ENCODE data around the gene DIP2C.
"Not testable (repeated sequence)": the region's sequence is repeated elsewhere in the genome, so short reads cannot be mapped to it uniquely, and the experiment has no call there.

The DIP2C gene

GRCh38 chr10:482051-482501, 207.4 kb downstream of the DIP2C start:
- H3K36me3 ChIP-seq (replicated peaks) = no peaks in the 10 kb centered on the region
- H3K4me3 ChIP-seq (ENCODE audit: low read depth, low read length) = no peak overlapping the region
- no peak for DNase-seq

GRCh38 chr10:481628-482027, 207.8 kb downstream of the DIP2C start:
- in situ Hi-C loops (cut with HindIII; ENCODE audit: low pct_ligation_motif_present, low sequenced_read_pairs) = no loop called here
- no peak overlapping the region for H3K4me3 ChIP-seq (ENCODE audit: low read depth, low read length)
- H3K27ac ChIP-seq = no peak overlapping the region

More at GRCh38 chr10:482051-482501, 207.4 kb downstream of the DIP2C start:
- Histone ChIP-seq H3K27ac (no peak overlapping the region), H3K27me3 (replicated peaks) (no peaks in the 10 kb centered on the region)
- in situ Hi-C loops (cut with HindIII; ENCODE audit: low pct_ligation_motif_present, low sequenced_read_pairs) = no loop called here
- TF ChIP-seq CTCF (IDR thresholded peaks at IDR 0.05; ENCODE audit: low read depth, low read length, missing control alignments) = no peak

GRCh38 chr10:480928-481552, 208.4 kb downstream of the DIP2C start:
- in situ Hi-C loops (cut with HindIII; ENCODE audit: low pct_ligation_motif_present, low sequenced_read_pairs) = no loop called here
- Histone ChIP-seq H3K4me3 (ENCODE audit: low read depth, low read length) (no peak overlapping the region), H3K27me3 (replicated peaks) (no peaks in the 10 kb centered on the region), H3K36me3 (replicated peaks) (no peaks in the 10 kb centered on the region), H3K27ac (no peak overlapping the region)
- DNase-seq = peak; percentile 42
- no peak for TF ChIP-seq CTCF (IDR thresholded peaks at IDR 0.05; ENCODE audit: low read depth, low read length, missing control alignments)

More at GRCh38 chr10:481628-482027, 207.8 kb downstream of the DIP2C start:
- Histone ChIP-seq H3K36me3 (replicated peaks) (no peaks in the 10 kb centered on the region), H3K27me3 (replicated peaks) (no peaks in the 10 kb centered on the region)
- TF ChIP-seq CTCF (IDR thresholded peaks at IDR 0.05; ENCODE audit: low read depth, low read length, missing control alignments) = no peak
- DNase-seq = no peak

GRCh38 chr10:480498-480927, 209.0 kb downstream of the DIP2C start:
- in situ Hi-C loops (cut with HindIII; ENCODE audit: low pct_ligation_motif_present, low sequenced_read_pairs) = no loop called here
- H3K27ac ChIP-seq = no peak overlapping the region
- no peak overlapping the region for H3K4me3 ChIP-seq (ENCODE audit: low read depth, low read length)
- no peaks in the 10 kb centered on the region for H3K27me3 ChIP-seq (replicated peaks)
- DNase-seq = no peak
- TF ChIP-seq CTCF (IDR thresholded peaks at IDR 0.05; ENCODE audit: low read depth, low read length, missing control alignments) = no peak
- H3K36me3 ChIP-seq (replicated peaks) = no peaks in the 10 kb centered on the region

- DNase-seq; in situ Hi-C loops (cut with HindIII; ENCODE audit: low pct_ligation_motif_present, low sequenced_read_pairs); H3K36me3 ChIP-seq (replicated peaks); H3K27ac ChIP-seq; H3K4me3 ChIP-seq (ENCODE audit: low read depth, low read length); H3K27me3 ChIP-seq (replicated peaks): not testable (repeated sequence)
Measured at GRCh38 chr10:479706-480497, 209.6 kb downstream of the DIP2C start.

- in situ Hi-C loops (cut with HindIII; ENCODE audit: low pct_ligation_motif_present, low sequenced_read_pairs) = no loop called here
- no peaks in the 10 kb centered on the region for H3K27me3 ChIP-seq (replicated peaks)
- TF ChIP-seq CTCF (IDR thresholded peaks at IDR 0.05; ENCODE audit: low read depth, low read length, missing control alignments) = no peak
- no peak for DNase-seq
- H3K27ac ChIP-seq = no peak overlapping the region
- no peak overlapping the region for H3K4me3 ChIP-seq (ENCODE audit: low read depth, low read length)
- no peaks in the 10 kb centered on the region for H3K36me3 ChIP-seq (replicated peaks)
Measured at GRCh38 chr10:478471-479245, 210.8 kb downstream of the DIP2C start.

All from brain microvascular endothelial cell (primary cell).